HCT116 (cell line): ENCODE measurements around the gene NFIC. TPM values are rescaled to one million over a fixed set of nuclear protein-coding genes. Genes with fewer than 3 reads are reported as not detected.

Experiments used
- ATAC-seq: fragments of 200-7000 bp; cut with Tn5 transposase; 2 replicates; pipeline ENCODE4 v1.9.1; 2020; ENCODE audit warnings: mild to moderate bottlenecking, moderate library complexity
- BruUV-seq: library from RNA; stranded (reverse); fragments of 400-500 nt; replicated peaks from 2 replicates; lab custom pipeline; 2021; lab: Mats Ljungman, UMichigan
- CTCF ChIA-PET: fragments of 300-600 bp; sonication (Branson Sonifier 250); formaldehyde crosslinking; loops from one replicate; lab custom pipeline; 2021; ENCODE audit warnings: antibody characterized with exemption; lab: Charles Lee
- POLR2A ChIA-PET: fragments of 300-600, 350-600 bp; sonication (Branson Sonifier 250); formaldehyde crosslinking; loops from one replicate; lab custom pipeline; 2021; ENCODE audit warnings: antibody characterized with exemption; lab: Charles Lee
- RAD21 ChIA-PET, 2 experiments: fragments of 300-600 bp; sonication (Branson Sonifier 250); formaldehyde crosslinking; loops; one replicate each; lab custom pipeline; 2023; ENCODE audit warnings: low total read pairs in 2 of 2; ENCODE audit not compliant: uncharacterized antibody in 2 of 2, unreplicated experiment in 2 of 2, low non-redundant PET in 1 of 2; lab: Charles Lee
- DNase-seq: peaks from one replicate; pipeline ENCODE4 v3.0.0-alpha.2; 2010; ENCODE audit warnings: low read depth, low spot score
- H2AFZ ChIP-seq: fragments of 200-600 bp; shearing (Covaris generic), sonication (generic); 2 replicates; pipeline ENCODE4 v1.6.1; 2017; ENCODE audit warnings: low read depth, mixed run types, mixed read lengths, antibody characterized with exemption, low read length; ENCODE audit not compliant: poor library complexity, severe bottlenecking
- H3K27ac ChIP-seq: 2 replicates; pipeline ENCODE4 v1.5.1; 2012; ENCODE audit warnings: low read depth, low read length
- H3K27me3 ChIP-seq: fragments of 200-600 bp; sonication (generic); 2 replicates; pipeline ENCODE4 v1.6.1; 2016; ENCODE audit warnings: mixed run types, low read length, mixed read lengths; ENCODE audit not compliant: insufficient read depth
- H3K36me3 ChIP-seq, 2 experiments: fragments of 200-500 bp in 1 of 2; fragments of 200-600 bp in 1 of 2; sonication (Bioruptor generic) in 1 of 2; sonication (generic) in 1 of 2; 2 replicates each; pipeline versions ENCODE4 v1.5.1 to v1.6.1; 2014 to 2016; ENCODE audit warnings: low read length in 2 of 2, inconsistent platforms in 1 of 2, mixed read lengths in 1 of 2, mixed run types in 1 of 2; ENCODE audit not compliant: insufficient read depth in 2 of 2, control insufficient read depth in 1 of 2
- H3K4me1 ChIP-seq, 2 experiments: fragments of 200-600 bp in 1 of 2; sonication (generic) in 1 of 2; 2 replicates each; pipeline versions ENCODE4 v1.5.1 to v1.6.1; 2012 to 2017; ENCODE audit warnings: low read length in 2 of 2, inconsistent platforms in 1 of 2, mild to moderate bottlenecking in 1 of 2, mixed read lengths in 1 of 2, mixed run types in 1 of 2, moderate library complexity in 1 of 2; ENCODE audit not compliant: insufficient read depth in 2 of 2, control insufficient read depth in 1 of 2
- H3K4me2 ChIP-seq: fragments of 200-600 bp; sonication (generic); 2 replicates; pipeline ENCODE4 v1.6.1; 2017; ENCODE audit warnings: mixed run types, low read length, mixed read lengths
- H3K4me3 ChIP-seq, 2 experiments: fragments of 200-600 bp in 1 of 2; sonication (generic) in 1 of 2; replicated peaks in 1 of 2; 2 replicates each; pipeline ENCODE4 v1.5.1; 2011 to 2016; ENCODE audit warnings: low read length in 2 of 2, control low read depth in 1 of 2, low read depth in 1 of 2, mild to moderate bottlenecking in 1 of 2, mixed read lengths in 1 of 2, mixed run types in 1 of 2
- H3K79me2 ChIP-seq: fragments of 200-600 bp; sonication (generic); 2 replicates; pipeline ENCODE4 v1.6.1; 2017; ENCODE audit warnings: mild to moderate bottlenecking, mixed run types, low read length, moderate library complexity, mixed read lengths; ENCODE audit not compliant: insufficient read depth
- H3K9ac ChIP-seq: fragments of 200-600 bp; sonication (generic); 2 replicates; pipeline ENCODE4 v1.6.1; 2016; ENCODE audit warnings: low read length, mixed read lengths
- H3K9me2 ChIP-seq: fragments of 200-600 bp; sonication (generic), shearing (Covaris generic); 2 replicates; pipeline ENCODE4 v1.6.1; 2017; ENCODE audit warnings: mixed run types, mild to moderate bottlenecking, moderate library complexity; ENCODE audit not compliant: insufficient read depth
- H3K9me3 ChIP-seq, 2 experiments: fragments of 200-500 bp in 1 of 2; fragments of 200-600 bp in 1 of 2; sonication (Bioruptor generic) in 1 of 2; sonication (generic) in 1 of 2; 2 replicates each; pipeline ENCODE4 v1.6.1; 2014 to 2017; ENCODE audit warnings: low read length in 2 of 2, mixed read lengths in 2 of 2, inconsistent platforms in 1 of 2, low read depth in 1 of 2, mild to moderate bottlenecking in 1 of 2, mixed run types in 1 of 2, moderate library complexity in 1 of 2; ENCODE audit not compliant: control insufficient read depth in 1 of 2, insufficient read depth in 1 of 2
- H4K20me1 ChIP-seq: fragments of 200-600 bp; sonication (generic), shearing (Covaris generic); 2 replicates; pipeline ENCODE4 v1.6.1; 2017; ENCODE audit warnings: mixed run types, mild to moderate bottlenecking, moderate library complexity; ENCODE audit not compliant: insufficient read depth
- CBX3 ChIP-seq: IDR thresholded peaks from 2 replicates; pipeline ENCODE4 v1.6.1; 2012; ENCODE audit warnings: low read depth
- EGR1 ChIP-seq: IDR thresholded peaks from 2 replicates; pipeline ENCODE4 v1.6.1; 2012; ENCODE audit warnings: low read depth
- ELF1 ChIP-seq: IDR thresholded peaks from 2 replicates; pipeline ENCODE4 v1.6.1; 2012; ENCODE audit warnings: low read depth, borderline replicate concordance
- EZH2 ChIP-seq: fragments of 200-600 bp; sonication (generic); IDR thresholded peaks from 2 replicates; pipeline ENCODE4 v1.6.1; 2017; ENCODE audit warnings: antibody characterized with exemption, mixed run types
- EZH2phosphoT487 ChIP-seq: fragments of 200-600 bp; IDR thresholded peaks from 2 replicates; pipeline ENCODE4 v1.6.1; 2018; ENCODE audit warnings: antibody characterized with exemption, borderline replicate concordance
- FOSL1 ChIP-seq: IDR thresholded peaks from 2 replicates; pipeline ENCODE4 v1.6.1; 2012; ENCODE audit warnings: low read depth
- POLR2A ChIP-seq: IDR thresholded peaks from 2 replicates; pipeline ENCODE4 v1.7.0; 2011; ENCODE audit warnings: borderline replicate concordance; ENCODE audit not compliant: insufficient read depth, insufficient read length; ENCODE audit errors: extremely low read depth
- SIN3A ChIP-seq: IDR thresholded peaks from 2 replicates; pipeline ENCODE4 v1.6.1; 2012; ENCODE audit warnings: low read depth
- SRF ChIP-seq: IDR thresholded peaks from 2 replicates; pipeline ENCODE4 v1.6.1; 2012; ENCODE audit warnings: low read depth
- TCF7L2 ChIP-seq: IDR thresholded peaks from 2 replicates; pipeline ENCODE4 v1.7.0; 2011; ENCODE audit warnings: borderline replicate concordance, inconsistent platforms; ENCODE audit not compliant: insufficient read depth, insufficient read length; ENCODE audit errors: extremely low read depth
- YY1 ChIP-seq: IDR thresholded peaks from 2 replicates; pipeline ENCODE4 v1.6.1; 2011; ENCODE audit warnings: low read length, low read depth, moderate library complexity, mild to moderate bottlenecking; ENCODE audit not compliant: insufficient replicate concordance; ENCODE audit errors: extremely low read depth
- ZFX ChIP-seq: fragments of 450-650 bp; IDR thresholded peaks from 2 replicates; pipeline ENCODE4 v1.6.1; 2017
- intact Hi-C: fragments of 100-400 bp; cut with micrococcal nuclease; formaldehyde crosslinking; loops from 2 replicates; pipeline ENCODE4 v1.10.0; 2022
- total RNA-seq: library from RNA; stranded (reverse); gene quantifications from one replicate; pipeline ENCODE4 v1.2.1, GENCODE V29; 2021; ENCODE audit not compliant: unreplicated experiment
- TF ChIP-seq, protein P1 (sequence below): IDR thresholded peaks from 2 replicates; pipeline ENCODE4 v1.6.1; 2011; ENCODE audit warnings: mild to moderate bottlenecking, low read length, moderate library complexity; ENCODE audit not compliant: insufficient replicate concordance; ENCODE audit errors: extremely low read depth
- TF ChIP-seq, protein P2 (sequence below), 3 experiments: fragments of 200-600 bp in 1 of 3; sonication (generic) in 1 of 3; IDR thresholded peaks in 2 of 3; conservative IDR thresholded peaks in 1 of 3; 2 replicates each; pipeline ENCODE4 v1.5.1; 2012 to 2017; ENCODE audit warnings: low read depth in 2 of 3, low read length in 2 of 3, antibody characterized with exemption in 1 of 3, borderline replicate concordance in 1 of 3, control low read depth in 1 of 3, mild to moderate bottlenecking in 1 of 3, mixed read lengths in 1 of 3, mixed run types in 1 of 3, moderate library complexity in 1 of 3; ENCODE audit not compliant: insufficient read depth in 1 of 3
- TF ChIP-seq, protein P3 (sequence below): IDR thresholded peaks from 2 replicates; pipeline ENCODE4 v1.6.1; 2012
- TF ChIP-seq, protein P4 (sequence below): IDR thresholded peaks from 2 replicates; pipeline ENCODE4 v1.6.1; 2012; ENCODE audit warnings: low read depth
- TF ChIP-seq, protein P5 (sequence below): IDR thresholded peaks from 2 replicates; pipeline ENCODE4 v1.6.1; 2012

NFIC gene
- total RNA-seq, 1 experiment from 2014 or later = 116 TPM

DNA sequence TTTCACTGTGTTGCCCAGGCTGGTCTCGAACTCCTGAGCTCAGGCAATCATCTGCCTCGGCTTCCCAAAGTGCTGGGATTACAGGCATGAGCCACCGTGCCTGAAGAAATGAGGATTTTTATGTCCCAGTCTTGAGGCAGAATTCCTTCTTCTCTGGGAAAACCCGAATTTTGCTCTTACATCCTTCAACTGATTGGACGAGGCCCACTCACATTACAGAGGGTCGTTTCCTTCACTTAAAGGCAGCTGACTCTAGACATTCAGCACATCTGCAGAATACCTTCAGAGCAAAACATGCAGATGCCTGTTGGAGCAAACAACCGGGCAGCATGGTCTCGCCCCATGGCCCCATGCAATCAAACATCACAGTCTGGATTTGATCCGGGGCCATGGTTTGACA, 36.3 kb upstream of the NFIC start:
- H3K4me2 ChIP-seq = no peak overlapping the region
- ChIA-PET CTCF (interaction anchor here (1.1 to 1.6 kb wide), 4 partner anchors 25 to 143 kb away, joined by 3 to 7 read pairs (median 4); no protein-coding TSS in a partner anchor), RAD21 (interaction anchor here in 1 of 2 experiments (0.5 kb wide), 1 partner anchor 99 kb away, joined by 4 read pairs; no protein-coding TSS in a partner anchor), POLR2A (interaction anchor here (0.7 kb wide), 1 partner anchor 20 kb away, joined by 3 read pairs; no protein-coding TSS in a partner anchor)
- BruUV-seq = no TSS peak
- no peak overlapping the region for H3K9ac ChIP-seq
- no peak overlapping the region for H3K4me3 ChIP-seq
- no peaks in the 10 kb centered on the region for H3K79me2 ChIP-seq
- no peaks in the 10 kb centered on the region for H4K20me1 ChIP-seq
- no peaks in the 10 kb centered on the region for H3K9me3 ChIP-seq
- H3K36me3 ChIP-seq = no peaks in the 10 kb centered on the region
- TF ChIP-seq ELF1 (no peak), ZFX (no peak), TCF7L2 (no peak), YY1 (no peak), EZH2phosphoT487 (no peak), CBX3 (no peak), EGR1 (no peak), SIN3A (no peak), POLR2A (no peak), FOSL1 (no peak), EZH2 (no peak), SRF (no peak)
- TF ChIP-seq, protein P1, sequence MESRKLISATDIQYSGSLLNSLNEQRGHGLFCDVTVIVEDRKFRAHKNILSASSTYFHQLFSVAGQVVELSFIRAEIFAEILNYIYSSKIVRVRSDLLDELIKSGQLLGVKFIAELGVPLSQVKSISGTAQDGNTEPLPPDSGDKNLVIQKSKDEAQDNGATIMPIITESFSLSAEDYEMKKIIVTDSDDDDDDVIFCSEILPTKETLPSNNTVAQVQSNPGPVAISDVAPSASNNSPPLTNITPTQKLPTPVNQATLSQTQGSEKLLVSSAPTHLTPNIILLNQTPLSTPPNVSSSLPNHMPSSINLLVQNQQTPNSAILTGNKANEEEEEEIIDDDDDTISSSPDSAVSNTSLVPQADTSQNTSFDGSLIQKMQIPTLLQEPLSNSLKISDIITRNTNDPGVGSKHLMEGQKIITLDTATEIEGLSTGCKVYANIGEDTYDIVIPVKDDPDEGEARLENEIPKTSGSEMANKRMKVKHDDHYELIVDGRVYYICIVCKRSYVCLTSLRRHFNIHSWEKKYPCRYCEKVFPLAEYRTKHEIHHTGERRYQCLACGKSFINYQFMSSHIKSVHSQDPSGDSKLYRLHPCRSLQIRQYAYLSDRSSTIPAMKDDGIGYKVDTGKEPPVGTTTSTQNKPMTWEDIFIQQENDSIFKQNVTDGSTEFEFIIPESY = no peak
- TF ChIP-seq, protein P2, sequence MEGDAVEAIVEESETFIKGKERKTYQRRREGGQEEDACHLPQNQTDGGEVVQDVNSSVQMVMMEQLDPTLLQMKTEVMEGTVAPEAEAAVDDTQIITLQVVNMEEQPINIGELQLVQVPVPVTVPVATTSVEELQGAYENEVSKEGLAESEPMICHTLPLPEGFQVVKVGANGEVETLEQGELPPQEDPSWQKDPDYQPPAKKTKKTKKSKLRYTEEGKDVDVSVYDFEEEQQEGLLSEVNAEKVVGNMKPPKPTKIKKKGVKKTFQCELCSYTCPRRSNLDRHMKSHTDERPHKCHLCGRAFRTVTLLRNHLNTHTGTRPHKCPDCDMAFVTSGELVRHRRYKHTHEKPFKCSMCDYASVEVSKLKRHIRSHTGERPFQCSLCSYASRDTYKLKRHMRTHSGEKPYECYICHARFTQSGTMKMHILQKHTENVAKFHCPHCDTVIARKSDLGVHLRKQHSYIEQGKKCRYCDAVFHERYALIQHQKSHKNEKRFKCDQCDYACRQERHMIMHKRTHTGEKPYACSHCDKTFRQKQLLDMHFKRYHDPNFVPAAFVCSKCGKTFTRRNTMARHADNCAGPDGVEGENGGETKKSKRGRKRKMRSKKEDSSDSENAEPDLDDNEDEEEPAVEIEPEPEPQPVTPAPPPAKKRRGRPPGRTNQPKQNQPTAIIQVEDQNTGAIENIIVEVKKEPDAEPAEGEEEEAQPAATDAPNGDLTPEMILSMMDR (IDR thresholded peaks at IDR 0.05 in 2 of 3, conservative IDR thresholded peaks at IDR 0.05 in 1 of 3; ENCODE audit: borderline replicate concordance in 1 of 3, insufficient read depth in 1 of 3, low read depth in 2 of 3, low read length in 2 of 3) = no peak
- TF ChIP-seq, protein P3, sequence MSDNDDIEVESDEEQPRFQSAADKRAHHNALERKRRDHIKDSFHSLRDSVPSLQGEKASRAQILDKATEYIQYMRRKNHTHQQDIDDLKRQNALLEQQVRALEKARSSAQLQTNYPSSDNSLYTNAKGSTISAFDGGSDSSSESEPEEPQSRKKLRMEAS = no peak
- TF ChIP-seq, protein P4, sequence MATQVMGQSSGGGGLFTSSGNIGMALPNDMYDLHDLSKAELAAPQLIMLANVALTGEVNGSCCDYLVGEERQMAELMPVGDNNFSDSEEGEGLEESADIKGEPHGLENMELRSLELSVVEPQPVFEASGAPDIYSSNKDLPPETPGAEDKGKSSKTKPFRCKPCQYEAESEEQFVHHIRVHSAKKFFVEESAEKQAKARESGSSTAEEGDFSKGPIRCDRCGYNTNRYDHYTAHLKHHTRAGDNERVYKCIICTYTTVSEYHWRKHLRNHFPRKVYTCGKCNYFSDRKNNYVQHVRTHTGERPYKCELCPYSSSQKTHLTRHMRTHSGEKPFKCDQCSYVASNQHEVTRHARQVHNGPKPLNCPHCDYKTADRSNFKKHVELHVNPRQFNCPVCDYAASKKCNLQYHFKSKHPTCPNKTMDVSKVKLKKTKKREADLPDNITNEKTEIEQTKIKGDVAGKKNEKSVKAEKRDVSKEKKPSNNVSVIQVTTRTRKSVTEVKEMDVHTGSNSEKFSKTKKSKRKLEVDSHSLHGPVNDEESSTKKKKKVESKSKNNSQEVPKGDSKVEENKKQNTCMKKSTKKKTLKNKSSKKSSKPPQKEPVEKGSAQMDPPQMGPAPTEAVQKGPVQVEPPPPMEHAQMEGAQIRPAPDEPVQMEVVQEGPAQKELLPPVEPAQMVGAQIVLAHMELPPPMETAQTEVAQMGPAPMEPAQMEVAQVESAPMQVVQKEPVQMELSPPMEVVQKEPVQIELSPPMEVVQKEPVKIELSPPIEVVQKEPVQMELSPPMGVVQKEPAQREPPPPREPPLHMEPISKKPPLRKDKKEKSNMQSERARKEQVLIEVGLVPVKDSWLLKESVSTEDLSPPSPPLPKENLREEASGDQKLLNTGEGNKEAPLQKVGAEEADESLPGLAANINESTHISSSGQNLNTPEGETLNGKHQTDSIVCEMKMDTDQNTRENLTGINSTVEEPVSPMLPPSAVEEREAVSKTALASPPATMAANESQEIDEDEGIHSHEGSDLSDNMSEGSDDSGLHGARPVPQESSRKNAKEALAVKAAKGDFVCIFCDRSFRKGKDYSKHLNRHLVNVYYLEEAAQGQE = no peak
- TF ChIP-seq, protein P5, sequence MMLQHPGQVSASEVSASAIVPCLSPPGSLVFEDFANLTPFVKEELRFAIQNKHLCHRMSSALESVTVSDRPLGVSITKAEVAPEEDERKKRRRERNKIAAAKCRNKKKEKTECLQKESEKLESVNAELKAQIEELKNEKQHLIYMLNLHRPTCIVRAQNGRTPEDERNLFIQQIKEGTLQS = no peak
- ATAC-seq (no peak), DNase-seq (no peak)
- H3K9me2 ChIP-seq = no peaks in the 10 kb centered on the region
- no peaks in the 10 kb centered on the region; a peak in 1 of 4 replicates for H3K4me1 ChIP-seq
- intact Hi-C loops = no loop called here
- H3K27me3 ChIP-seq = peaks cover 14% of the 10 kb centered on the region; the same call in 1 of the 2 replicates
- no peak overlapping the region for H2AFZ ChIP-seq
- H3K27ac ChIP-seq = no peak overlapping the region
